ENCODE measurements around the gene SCAF8.

The SCAF8 gene

GRCh38 chr6:154749341-154749740 lies 16.1 kb downstream of the SCAF8 start:
- no peak overlapping the region for H3K27ac ChIP-seq (replicated peaks; ENCODE audit: low read length)
- no peak overlapping the region for H3K18ac ChIP-seq (ENCODE audit: low read length)
- H3K4me1 ChIP-seq (ENCODE audit: control insufficient read depth in 2 of 2, insufficient read depth in 1 of 2, low read depth in 1 of 2, low read length in 2 of 2): no peaks in the 10 kb centered on the region
- H2BK120ac ChIP-seq (ENCODE audit: low read depth, low read length): no peak overlapping the region
- no peak overlapping the region for H2AK5ac ChIP-seq (ENCODE audit: low read depth, low read length)
- H3K9me3 ChIP-seq (replicated peaks in 1 of 2; ENCODE audit: control insufficient read depth in 2 of 2, insufficient read depth in 1 of 2, low read depth in 1 of 2, low read length in 2 of 2): peaks cover 0 to 19% of the 10 kb centered on the region in 2 donors
- H2BK12ac ChIP-seq (ENCODE audit: low read length): no peak overlapping the region
- H4K91ac ChIP-seq (ENCODE audit: low read depth, low read length, poor library complexity): no peak overlapping the region
- H4K8ac ChIP-seq (ENCODE audit: low read depth, low read length): no peak overlapping the region
- H3K14ac ChIP-seq (ENCODE audit: low read length): no peak overlapping the region
- H3K9ac ChIP-seq (ENCODE audit: low read depth, low read length, poor library complexity): no peak overlapping the region
- H3K27me3 ChIP-seq (ENCODE audit: control insufficient read depth in 3 of 3, insufficient read depth in 3 of 3, low read depth in 1 of 3, low read length in 3 of 3): no peaks in the 10 kb centered on the region
- no peak overlapping the region for H2BK5ac ChIP-seq (ENCODE audit: low read length)
- no peak for DNase-seq (ENCODE audit: low spot score)
- H3K4ac ChIP-seq (ENCODE audit: low read length): no peak overlapping the region
- WGBS, 2 donors (ENCODE audit: extremely low coverage in 2 of 2, insufficient read length in 2 of 2, insufficient replicate concordance in 1 of 2): no CpG with 5 or more reads among the region's 3 CpGs
- no peak overlapping the region for H3K23ac ChIP-seq (ENCODE audit: low read depth, low read length, poor library complexity)
- H3K4me3 ChIP-seq (ENCODE audit: low read length in 2 of 2): no peak overlapping the region
- H3K36me3 ChIP-seq (replicated peaks in 1 of 2; ENCODE audit: control insufficient read depth in 2 of 2, insufficient read depth in 2 of 2, low read length in 2 of 2): peaks cover 0 to 62% of the 10 kb centered on the region in 2 donors
- no peak overlapping the region for H2BK15ac ChIP-seq (ENCODE audit: low read length)
- no peak overlapping the region for H2AFZ ChIP-seq (ENCODE audit: low read length)
- peaks cover 1% of the 10 kb centered on the region for H3K79me1 ChIP-seq (ENCODE audit: low read depth, low read length)
- H3K4me2 ChIP-seq (ENCODE audit: insufficient read depth, low read length, poor library complexity, severe bottlenecking): no peak overlapping the region

- H3K4me2 ChIP-seq (ENCODE audit: insufficient read depth, low read length, poor library complexity, severe bottlenecking): no peak overlapping the region
- no peak overlapping the region for H3K14ac ChIP-seq (ENCODE audit: low read length)
- H3K23ac ChIP-seq (ENCODE audit: low read depth, low read length, poor library complexity): no peak overlapping the region
- peaks cover 0 to 19% of the 10 kb centered on the region in 2 donors for H3K9me3 ChIP-seq (replicated peaks in 1 of 2; ENCODE audit: control insufficient read depth in 2 of 2, insufficient read depth in 1 of 2, low read depth in 1 of 2, low read length in 2 of 2)
- no peak overlapping the region for H2BK120ac ChIP-seq (ENCODE audit: low read depth, low read length)
- H4K8ac ChIP-seq (ENCODE audit: low read depth, low read length): no peak overlapping the region
- peaks cover 1% of the 10 kb centered on the region for H3K79me1 ChIP-seq (ENCODE audit: low read depth, low read length)
- no peak overlapping the region for H3K4me3 ChIP-seq (ENCODE audit: low read length in 2 of 2)
- H3K27ac ChIP-seq (replicated peaks; ENCODE audit: low read length): no peak overlapping the region
- H3K4ac ChIP-seq (ENCODE audit: low read length): no peak overlapping the region
- H2AK5ac ChIP-seq (ENCODE audit: low read depth, low read length): no peak overlapping the region
- H3K36me3 ChIP-seq (replicated peaks in 1 of 2; ENCODE audit: control insufficient read depth in 2 of 2, insufficient read depth in 2 of 2, low read length in 2 of 2): peaks cover 0 to 50% of the 10 kb centered on the region in 2 donors
- H2AFZ ChIP-seq (ENCODE audit: low read length): no peak overlapping the region
- no peak overlapping the region for H3K18ac ChIP-seq (ENCODE audit: low read length)
- no peak for DNase-seq (ENCODE audit: low spot score)
- H2BK5ac ChIP-seq (ENCODE audit: low read length): no peak overlapping the region
- H3K9ac ChIP-seq (ENCODE audit: low read depth, low read length, poor library complexity): no peak overlapping the region
- no peaks in the 10 kb centered on the region for H3K27me3 ChIP-seq (ENCODE audit: control insufficient read depth in 3 of 3, insufficient read depth in 3 of 3, low read depth in 1 of 3, low read length in 3 of 3)
- H2BK15ac ChIP-seq (ENCODE audit: low read length): no peak overlapping the region
- no peak overlapping the region for H2BK12ac ChIP-seq (ENCODE audit: low read length)
- no CpG with 5 or more reads among the region's 13 CpGs for WGBS, 2 donors (ENCODE audit: extremely low coverage in 2 of 2, insufficient read length in 2 of 2, insufficient replicate concordance in 1 of 2)
- no peaks in the 10 kb centered on the region for H3K4me1 ChIP-seq (ENCODE audit: control insufficient read depth in 2 of 2, insufficient read depth in 1 of 2, low read depth in 1 of 2, low read length in 2 of 2)
- no peak overlapping the region for H4K91ac ChIP-seq (ENCODE audit: low read depth, low read length, poor library complexity)
These were observed 18.0 kb downstream of the SCAF8 start for GRCh38 chr6:154751011-154751800.

GRCh38 chr6:154752022-154752421 lies 18.8 kb downstream of the SCAF8 start:
- Histone ChIP-seq H3K4me1 (ENCODE audit: control insufficient read depth in 2 of 2, insufficient read depth in 1 of 2, low read depth in 1 of 2, low read length in 2 of 2) (no peaks in the 10 kb centered on the region), H3K18ac (ENCODE audit: low read length) (no peak overlapping the region), H3K36me3 (replicated peaks in 1 of 2; ENCODE audit: control insufficient read depth in 2 of 2, insufficient read depth in 2 of 2, low read length in 2 of 2) (peaks cover 0 to 55% of the 10 kb centered on the region in 2 donors), H4K8ac (ENCODE audit: low read depth, low read length) (no peak overlapping the region), H3K4ac (ENCODE audit: low read length) (no peak overlapping the region), H2AFZ (ENCODE audit: low read length) (no peak overlapping the region), H2BK120ac (ENCODE audit: low read depth, low read length) (no peak overlapping the region), H3K27me3 (ENCODE audit: control insufficient read depth in 3 of 3, insufficient read depth in 3 of 3, low read depth in 1 of 3, low read length in 3 of 3) (no peaks in the 10 kb centered on the region), H4K91ac (ENCODE audit: low read depth, low read length, poor library complexity) (no peak overlapping the region), H2AK5ac (ENCODE audit: low read depth, low read length) (no peak overlapping the region), H3K23ac (ENCODE audit: low read depth, low read length, poor library complexity) (no peak overlapping the region), H3K79me1 (ENCODE audit: low read depth, low read length) (peaks cover 1% of the 10 kb centered on the region), H3K9me3 (replicated peaks in 1 of 2; ENCODE audit: control insufficient read depth in 2 of 2, insufficient read depth in 1 of 2, low read depth in 1 of 2, low read length in 2 of 2) (peaks cover 0 to 16% of the 10 kb centered on the region in 2 donors), H3K9ac (ENCODE audit: low read depth, low read length, poor library complexity) (no peak overlapping the region), H3K14ac (ENCODE audit: low read length) (no peak overlapping the region), H3K27ac (replicated peaks; ENCODE audit: low read length) (no peak overlapping the region), H2BK15ac (ENCODE audit: low read length) (no peak overlapping the region), H2BK5ac (ENCODE audit: low read length) (no peak overlapping the region), H2BK12ac (ENCODE audit: low read length) (no peak overlapping the region), H3K4me2 (ENCODE audit: insufficient read depth, low read length, poor library complexity, severe bottlenecking) (no peak overlapping the region), H3K4me3 (ENCODE audit: low read length in 2 of 2) (no peak overlapping the region)
- DNase-seq (ENCODE audit: low spot score): no peak
- WGBS, 2 donors (ENCODE audit: extremely low coverage in 2 of 2, insufficient read length in 2 of 2, insufficient replicate concordance in 1 of 2): no CpG with 5 or more reads among the region's 1 CpG

- WGBS, 2 donors (ENCODE audit: extremely low coverage in 2 of 2, insufficient read length in 2 of 2, insufficient replicate concordance in 1 of 2): no CpG with 5 or more reads among the region's 4 CpGs
- Histone ChIP-seq H3K9ac (ENCODE audit: low read depth, low read length, poor library complexity) (no peak overlapping the region), H3K36me3 (replicated peaks in 1 of 2; ENCODE audit: control insufficient read depth in 2 of 2, insufficient read depth in 2 of 2, low read length in 2 of 2) (peaks cover 0 to 49% of the 10 kb centered on the region in 2 donors), H4K91ac (ENCODE audit: low read depth, low read length, poor library complexity) (no peak overlapping the region), H3K23ac (ENCODE audit: low read depth, low read length, poor library complexity) (no peak overlapping the region), H3K79me1 (ENCODE audit: low read depth, low read length) (peaks cover 1% of the 10 kb centered on the region), H3K4me3 (ENCODE audit: low read length in 2 of 2) (no peak overlapping the region), H2AFZ (ENCODE audit: low read length) (no peak overlapping the region), H3K4me1 (ENCODE audit: control insufficient read depth in 2 of 2, insufficient read depth in 1 of 2, low read depth in 1 of 2, low read length in 2 of 2) (peaks cover 0 to 10% of the 10 kb centered on the region in 2 donors), H3K27me3 (ENCODE audit: control insufficient read depth in 3 of 3, insufficient read depth in 3 of 3, low read depth in 1 of 3, low read length in 3 of 3) (no peaks in the 10 kb centered on the region), H3K9me3 (replicated peaks in 1 of 2; ENCODE audit: control insufficient read depth in 2 of 2, insufficient read depth in 1 of 2, low read depth in 1 of 2, low read length in 2 of 2) (peaks cover 0 to 12% of the 10 kb centered on the region in 2 donors), H2BK120ac (ENCODE audit: low read depth, low read length) (no peak overlapping the region), H2BK12ac (ENCODE audit: low read length) (no peak overlapping the region), H2BK15ac (ENCODE audit: low read length) (no peak overlapping the region), H3K14ac (ENCODE audit: low read length) (no peak overlapping the region), H3K18ac (ENCODE audit: low read length) (no peak overlapping the region), H3K27ac (replicated peaks; ENCODE audit: low read length) (no peak overlapping the region), H4K8ac (ENCODE audit: low read depth, low read length) (no peak overlapping the region), H3K4me2 (ENCODE audit: insufficient read depth, low read length, poor library complexity, severe bottlenecking) (no peak overlapping the region), H2AK5ac (ENCODE audit: low read depth, low read length) (no peak overlapping the region), H3K4ac (ENCODE audit: low read length) (no peak overlapping the region), H2BK5ac (ENCODE audit: low read length) (no peak overlapping the region)
- no peak for DNase-seq (ENCODE audit: low spot score)
These were observed 20.9 kb downstream of the SCAF8 start for GRCh38 chr6:154754152-154754551.
